B cell (primary cell): ENCODE results near the gene GRK3. TPM values are rescaled to one million over a fixed set of nuclear protein-coding genes. Genes with fewer than 3 reads are reported as not detected.

ENCODE experiments used
- ATAC-seq: fragments of 200-7000 bp; cut with Tn5 transposase; one replicate; pipeline ENCODE4 v1.10.0; 2021; ENCODE audit warnings: low read depth, mild to moderate bottlenecking, moderate number of reproducible peaks, moderate library complexity
- CTCF ChIA-PET: fragments of 350-600 bp; sonication (Branson Sonifier 250); formaldehyde crosslinking; loops from one replicate; lab custom pipeline; 2021; ENCODE audit warnings: antibody characterized with exemption, inconsistent platforms; lab: Charles Lee
- POLR2A ChIA-PET: fragments of 350-600 bp; sonication (Branson Sonifier 250); formaldehyde crosslinking; loops from one replicate; lab custom pipeline; 2021; ENCODE audit warnings: antibody characterized with exemption; lab: Charles Lee
- DNase-seq: peaks from one replicate; pipeline ENCODE4 v3.0.0; 2013
- H2AFZ ChIP-seq: 2 replicates; pipeline ENCODE4 v1.6.1; 2012; ENCODE audit warnings: mild to moderate bottlenecking, low read depth, low read length; ENCODE audit not compliant: insufficient read depth, poor library complexity, severe bottlenecking
- H3K27ac ChIP-seq, 2 donors: 1 replicate in 1 of 2; 2 replicates in 1 of 2; pipeline ENCODE4 v1.5.1; 2012 to 2013; ENCODE audit warnings: low read length in 2 of 2, mild to moderate bottlenecking in 2 of 2, moderate library complexity in 1 of 2
- H3K27me3 ChIP-seq, 4 experiments: fragments of 200-600 bp in 1 of 4; sonication (generic) in 1 of 4; replicated peaks in 1 of 4; 1 replicate in 2 of 4; 2 replicates in 2 of 4; pipeline versions ENCODE4 v1.6.1 to v1.7.0; 2013 to 2016; ENCODE audit warnings: low read length in 3 of 4, mild to moderate bottlenecking in 2 of 4, mixed read lengths in 1 of 4, moderate library complexity in 1 of 4; ENCODE audit not compliant: insufficient read depth in 4 of 4, control insufficient read depth in 3 of 4; ENCODE audit errors: control extremely low read depth in 1 of 4
- H3K36me3 ChIP-seq, 2 experiments: replicated peaks in 1 of 2; 1 replicate in 1 of 2; 2 replicates in 1 of 2; pipeline versions ENCODE4 v1.6.1 to v1.7.1; 2013; ENCODE audit warnings: low read length in 1 of 2; ENCODE audit not compliant: insufficient read depth in 2 of 2, control insufficient read depth in 1 of 2; ENCODE audit errors: control extremely low read depth in 1 of 2, extremely low read depth in 1 of 2
- H3K4me1 ChIP-seq, 2 donors: fragments of 200-600 bp in 1 of 2; sonication (generic) in 1 of 2; 1 replicate in 1 of 2; 2 replicates in 1 of 2; pipeline versions ENCODE4 v1.5.1 to v1.6.1; 2013 to 2017; ENCODE audit warnings: low read length in 2 of 2; ENCODE audit not compliant: control insufficient read depth in 2 of 2, insufficient read depth in 2 of 2
- H3K4me2 ChIP-seq: replicated peaks from 2 replicates; pipeline ENCODE3; 2012; ENCODE audit warnings: mild to moderate bottlenecking, low read depth, low read length; ENCODE audit not compliant: poor library complexity, severe bottlenecking
- H3K4me3 ChIP-seq, 5 experiments: fragments of 200-600 bp in 1 of 5; sonication (generic) in 1 of 5; 1 replicate in 3 of 5; 2 replicates in 2 of 5; pipeline versions ENCODE4 v1.5.1 to v1.7.0; 2011 to 2016; ENCODE audit warnings: low read length in 4 of 5, mild to moderate bottlenecking in 4 of 5, low read depth in 2 of 5, control low read depth in 1 of 5, moderate library complexity in 1 of 5; ENCODE audit not compliant: insufficient read depth in 1 of 5; ENCODE audit errors: control extremely low read depth in 1 of 5, extremely low read depth in 1 of 5
- H3K79me2 ChIP-seq: fragments of 200-600 bp; sonication (generic); one replicate; pipeline ENCODE4 v1.6.0; 2016; ENCODE audit warnings: low read length; ENCODE audit not compliant: control insufficient read depth, insufficient read depth
- H3K9ac ChIP-seq: fragments of 200-600 bp; sonication (generic); 2 replicates; pipeline ENCODE4 v1.6.1; 2017; ENCODE audit warnings: mild to moderate bottlenecking, low read length, moderate library complexity
- H3K9me3 ChIP-seq, 3 donors: one replicate each; pipeline versions ENCODE4 v1.6.1 to v1.7.1; 2013; ENCODE audit warnings: low read length in 2 of 3; ENCODE audit not compliant: control insufficient read depth in 2 of 3, insufficient read depth in 1 of 3; ENCODE audit errors: control extremely low read depth in 1 of 3
- H4K20me1 ChIP-seq: 2 replicates; pipeline ENCODE4 v1.6.0; 2012; ENCODE audit warnings: mild to moderate bottlenecking, low read length; ENCODE audit not compliant: insufficient read depth, control insufficient read depth, poor library complexity, severe bottlenecking
- H3K27ac Mint-ChIP-seq: one replicate; pipeline ENCODE4 v1.8.0; 2021; ENCODE audit warnings: mixed read lengths
- H3K27me3 Mint-ChIP-seq: one replicate; pipeline ENCODE4 v1.8.0; 2021; ENCODE audit warnings: mixed read lengths
- H3K4me1 Mint-ChIP-seq: one replicate; pipeline ENCODE4 v1.8.0; 2021; ENCODE audit warnings: mixed read lengths
- H3K4me3 Mint-ChIP-seq: one replicate; pipeline ENCODE4 v1.8.0; 2021; ENCODE audit warnings: mixed read lengths
- H3K9me3 Mint-ChIP-seq: one replicate; pipeline ENCODE4 v1.8.0; 2022; ENCODE audit warnings: mixed read lengths; ENCODE audit not compliant: insufficient read depth
- CTCF ChIP-seq: fragments of 200-600 bp; IDR thresholded peaks from one replicate; pipeline ENCODE4 v1.8.0; 2022; ENCODE audit warnings: antibody characterized with exemption, mild to moderate bottlenecking
- EZH2 ChIP-seq: IDR thresholded peaks from 2 replicates; pipeline ENCODE4 v1.6.1; 2012; ENCODE audit warnings: borderline replicate concordance, low read depth, mild to moderate bottlenecking, moderate library complexity, low read length; ENCODE audit not compliant: insufficient read depth, poor library complexity, severe bottlenecking
- WGBS: methylation state at CpG from one replicate; pipeline ENCODE4 v1.1.5; 2013; ENCODE audit warnings: missing lambda C conversion rate; ENCODE audit not compliant: insufficient coverage; 5-methylcytosine and 5-hydroxymethylcytosine counted together
- intact Hi-C: fragments of 100-400 bp; cut with micrococcal nuclease; formaldehyde crosslinking; loops from one replicate; pipeline ENCODE4 v1.10.0; 2022
- polyA plus RNA-seq: library from polyadenylated mRNA; depleted of rRNA; stranded (reverse); fragments of >200 nt; gene quantifications from 2 replicates; pipeline ENCODE4 v1.2.3, GENCODE V29; 2012
- total RNA-seq, 2 donors: library from RNA; stranded (reverse); fragments of 120-200 nt in 1 of 2; gene quantifications; 1 replicate in 1 of 2; 2 replicates in 1 of 2; pipeline versions ENCODE4 v1.2.3 to v1.2.4, GENCODE V29; 2013 to 2022

Gene GRK3
- total and polyA plus RNA-seq, 2 donors (not counting 1 experiment from before 2014, with no cell fraction given): 17.6 to 61.0 TPM

GRCh38 chr22:25704701-25705100 is 140.2 kb downstream of the GRK3 start:
- WGBS: 83% methylated on average over 1 of the region's 2 CpGs
- Histone ChIP-seq H3K27ac (no peak overlapping the region), H3K79me2 (peaks cover 7% of the 10 kb centered on the region), H3K9ac (no peak overlapping the region), H2AFZ (no peak overlapping the region), H3K4me1 (no peaks in the 10 kb centered on the region), H3K4me3 (no peak overlapping the region), H3K27me3 (no peaks in the 10 kb centered on the region), H3K4me2 (no peak overlapping the region), H3K9me3 (no peaks in the 10 kb centered on the region), H3K36me3 (peaks cover 0 to 71% of the 10 kb centered on the region in 2 experiments), H4K20me1 (peaks cover 16% of the 10 kb centered on the region)
- Mint-ChIP-seq H3K4me3 (no peak overlapping the region), H3K4me1 (peaks cover 7% of the 10 kb centered on the region), H3K9me3 (no peaks in the 10 kb centered on the region), H3K27ac (no peak overlapping the region), H3K27me3 (no peaks in the 10 kb centered on the region)
- TF ChIP-seq CTCF: no peak
- no peak for TF ChIP-seq EZH2
- ATAC-seq (no peak), DNase-seq (no peak)
- POLR2A ChIA-PET: interaction anchor here (0.6 kb wide), 1 partner anchor 85 kb away, joined by 3 read pairs; no protein-coding TSS in a partner anchor
- intact Hi-C loops: no loop called here
- CTCF ChIA-PET: interaction anchor here (1.3 to 4.5 kb wide), 4 partner anchors 10 to 502 kb away, joined by 4 to 35 read pairs (median 8); no protein-coding TSS in a partner anchor

- H3K4me1 Mint-ChIP-seq: peaks cover 7% of the 10 kb centered on the region
These were observed 141.7 kb downstream of the GRK3 start for GRCh38 chr22:25706197-25706596.

More at GRCh38 chr22:25706197-25706596, 141.7 kb downstream of the GRK3 start:
- Histone ChIP-seq H3K4me1 (no peaks in the 10 kb centered on the region), H2AFZ (no peak overlapping the region), H3K79me2 (peaks cover 7% of the 10 kb centered on the region), H3K27me3 (no peaks in the 10 kb centered on the region), H3K27ac (no peak overlapping the region), H3K9ac (no peak overlapping the region), H3K4me3 (no peak overlapping the region), H3K4me2 (no peak overlapping the region), H4K20me1 (peaks cover 16% of the 10 kb centered on the region), H3K9me3 (no peaks in the 10 kb centered on the region), H3K36me3 (peaks cover 0 to 75% of the 10 kb centered on the region in 2 experiments)
- Mint-ChIP-seq H3K4me3 (no peak overlapping the region), H3K27me3 (no peaks in the 10 kb centered on the region), H3K27ac (no peak overlapping the region), H3K9me3 (no peaks in the 10 kb centered on the region)
- TF ChIP-seq CTCF: no peak
- TF ChIP-seq EZH2: no peak
- DNase-seq (no peak), ATAC-seq (no peak)
- ChIA-PET POLR2A (no interaction called here), CTCF (interaction anchor here (0.7 to 4.5 kb wide), 6 partner anchors 8 to 294 kb away, joined by 3 to 35 read pairs (median 6); no protein-coding TSS in a partner anchor)
- 100% methylated on average over 2 of the region's 5 CpGs for WGBS
- intact Hi-C loops: no loop called here
